Measurements from ENCODE around the gene GPR68. TPM values are rescaled to one million over a fixed set of nuclear protein-coding genes. Genes with fewer than 3 reads are reported as not detected.

Gene GPR68
- total RNA-seq, 2 experiments from 2014 or later, result 0.13 to 0.84 TPM

GRCh38 chr14:91261115-91261514 lies 16.6 kb upstream of the GPR68 start:
- CTCF ChIA-PET (ENCODE audit: unreplicated experiment), result no interaction called here
- H2AFZ ChIP-seq (ENCODE audit: low read length), result no peak overlapping the region
- peaks cover 19% of the 10 kb centered on the region for H3K4me1 ChIP-seq (ENCODE audit: insufficient read depth, low read length, poor library complexity, severe bottlenecking)
- H3K4me2 ChIP-seq (ENCODE audit: low read length), result no peak overlapping the region
- no peaks in the 10 kb centered on the region for H4K20me1 ChIP-seq (ENCODE audit: insufficient read depth, low read length)
- no peaks in the 10 kb centered on the region for H3K36me3 ChIP-seq (ENCODE audit: insufficient read depth, low read length)
- POLR2A ChIA-PET, result interaction anchor here (0.6 to 0.8 kb wide), 2 partner anchors 21 to 75 kb away, joined by 3 read pairs; no protein-coding TSS in a partner anchor
- no peaks in the 10 kb centered on the region for H3K79me2 ChIP-seq (ENCODE audit: insufficient read depth, low read depth, low read length)
- DNase-seq (ENCODE audit: low spot score), result peak; percentile 33
- no TSS peak for BruUV-seq (replicated peaks)
- H3K4me3 ChIP-seq (ENCODE audit: low read depth, low read length, poor library complexity, severe bottlenecking), result no peak overlapping the region
- TF ChIP-seq EZH2phosphoT487 (IDR thresholded peaks at IDR 0.05; ENCODE audit: borderline replicate concordance, low read depth, low read length) (no peak), CTCF (conservative IDR thresholded peaks at IDR 0.05; ENCODE audit: low read length) (no peak)
- H3K9me3 ChIP-seq (ENCODE audit: low read length), result no peaks in the 10 kb centered on the region
- intact Hi-C loops (cut with micrococcal nuclease; ENCODE audit: unreplicated experiment), result no loop called here
- no peaks in the 10 kb centered on the region for H3K9me2 ChIP-seq (ENCODE audit: insufficient read depth, low read length)
- H3K27ac ChIP-seq (ENCODE audit: low read depth, low read length, poor library complexity, severe bottlenecking), result no peak overlapping the region

DNA sequence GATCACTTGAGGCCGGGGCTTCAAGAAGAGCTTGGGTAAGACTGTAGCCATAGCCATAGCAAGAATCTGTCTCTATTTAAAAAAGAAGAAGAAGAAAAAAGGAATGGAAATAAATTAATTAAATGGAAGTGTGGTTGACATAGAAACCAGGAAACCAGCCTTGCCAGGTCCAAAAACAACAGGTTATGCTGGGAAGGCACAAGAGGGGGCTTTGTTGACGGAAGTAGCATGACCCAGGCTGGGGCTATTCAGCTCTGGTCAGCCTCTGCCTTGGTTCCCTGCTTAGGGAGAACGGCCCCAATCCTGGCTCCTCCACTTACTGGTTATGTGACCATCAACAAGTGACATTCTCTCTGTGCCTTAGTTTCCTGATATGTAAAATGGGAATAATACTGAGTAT lies 14.4 kb upstream of the GPR68 start:
- TF ChIP-seq EZH2phosphoT487 (IDR thresholded peaks at IDR 0.05; ENCODE audit: borderline replicate concordance, low read depth, low read length) (no peak), CTCF (conservative IDR thresholded peaks at IDR 0.05; ENCODE audit: low read length) (no peak)
- intact Hi-C loops (cut with micrococcal nuclease; ENCODE audit: unreplicated experiment), result no loop called here
- Histone ChIP-seq H2AFZ (ENCODE audit: low read length) (no peak overlapping the region), H3K4me3 (ENCODE audit: low read depth, low read length, poor library complexity, severe bottlenecking) (no peak overlapping the region), H3K9me2 (ENCODE audit: insufficient read depth, low read length) (no peaks in the 10 kb centered on the region), H3K4me1 (ENCODE audit: insufficient read depth, low read length, poor library complexity, severe bottlenecking) (peaks cover 36% of the 10 kb centered on the region), H3K9me3 (ENCODE audit: low read length) (no peaks in the 10 kb centered on the region), H3K36me3 (ENCODE audit: insufficient read depth, low read length) (no peaks in the 10 kb centered on the region), H3K4me2 (ENCODE audit: low read length) (no peak overlapping the region), H3K79me2 (ENCODE audit: insufficient read depth, low read depth, low read length) (no peaks in the 10 kb centered on the region), H3K27ac (ENCODE audit: low read depth, low read length, poor library complexity, severe bottlenecking) (no peak overlapping the region), H4K20me1 (ENCODE audit: insufficient read depth, low read length) (no peaks in the 10 kb centered on the region)
- no peak for DNase-seq (ENCODE audit: low spot score)
- BruUV-seq (replicated peaks), result no TSS peak
- CTCF ChIA-PET (ENCODE audit: unreplicated experiment), result interaction anchor here (0.6 kb wide), 1 partner anchor 15 kb away, joined by 4 read pairs; no protein-coding TSS in a partner anchor
- POLR2A ChIA-PET, result interaction anchor here (1.0 kb wide), 1 partner anchor 9 kb away, joined by 3 read pairs; no protein-coding TSS in a partner anchor

- no TSS peak for BruUV-seq (replicated peaks)
- TF ChIP-seq CTCF (conservative IDR thresholded peaks at IDR 0.05; ENCODE audit: low read length) (no peak), EZH2phosphoT487 (IDR thresholded peaks at IDR 0.05; ENCODE audit: borderline replicate concordance, low read depth, low read length) (no peak)
- Histone ChIP-seq H3K27ac (ENCODE audit: low read depth, low read length, poor library complexity, severe bottlenecking) (no peak overlapping the region), H2AFZ (ENCODE audit: low read length) (peak overlapping the region; percentile 50; the same call in 1 of the 2 replicates), H3K4me3 (ENCODE audit: low read depth, low read length, poor library complexity, severe bottlenecking) (no peak overlapping the region), H4K20me1 (ENCODE audit: insufficient read depth, low read length) (no peaks in the 10 kb centered on the region), H3K9me2 (ENCODE audit: insufficient read depth, low read length) (no peaks in the 10 kb centered on the region), H3K36me3 (ENCODE audit: insufficient read depth, low read length) (no peaks in the 10 kb centered on the region), H3K4me2 (ENCODE audit: low read length) (no peak overlapping the region), H3K79me2 (ENCODE audit: insufficient read depth, low read depth, low read length) (no peaks in the 10 kb centered on the region), H3K4me1 (ENCODE audit: insufficient read depth, low read length, poor library complexity, severe bottlenecking) (peaks cover 42% of the 10 kb centered on the region), H3K9me3 (ENCODE audit: low read length) (no peaks in the 10 kb centered on the region)
- intact Hi-C loops (cut with micrococcal nuclease; ENCODE audit: unreplicated experiment), result no loop called here
- ChIA-PET CTCF (ENCODE audit: unreplicated experiment) (no interaction called here), POLR2A (interaction anchor here (0.9 to 1.7 kb wide), 3 partner anchors 8 to 14 kb away, joined by 3 to 5 read pairs (median 4); partner anchors contain the start of gene GPR68)
- no peak for DNase-seq (ENCODE audit: low spot score)
Observed at GRCh38 chr14:91258011-91258618, 13.6 kb upstream of the GPR68 start.

Data from OCI-LY7 (cell line).